HepG2 (cell line): ENCODE measurements around the gene AKR7A3. TPM values are rescaled to one million over a fixed set of nuclear protein-coding genes. Genes with fewer than 3 reads are reported as not detected.

ENCODE experiments used
- CBX1 ChIP-seq: IDR thresholded peaks from one replicate; pipeline ENCODE4 v1.6.1; 2016; ENCODE audit warnings: antibody characterized with exemption, low read depth
- HDAC2 ChIP-seq: sonication (generic); formaldehyde crosslinking; IDR thresholded peaks from 2 replicates; pipeline ENCODE4 v1.4.0; 2020; ENCODE audit warnings: missing genetic modification reagents
- KDM3A ChIP-seq: IDR thresholded peaks from 2 replicates; pipeline ENCODE4 v1.6.1; 2018; ENCODE audit warnings: low read depth, missing compliant biosample characterization
- MXD4 ChIP-seq: IDR thresholded peaks from 2 replicates; pipeline ENCODE4 v1.6.1; 2016; ENCODE audit warnings: mild to moderate bottlenecking, missing biosample characterization, missing genetic modification reagents
- NAIF1 ChIP-seq: sonication (generic); formaldehyde crosslinking; IDR thresholded peaks from 2 replicates; pipeline ENCODE4 v1.5.0; 2020; ENCODE audit warnings: mild to moderate bottlenecking, missing genetic modification reagents, borderline replicate concordance
- SMAD9 ChIP-seq: sonication (generic); formaldehyde crosslinking; IDR thresholded peaks from 2 replicates; pipeline ENCODE4 v1.5.1; 2020; ENCODE audit warnings: mild to moderate bottlenecking, missing genetic modification reagents
- TMF1 ChIP-seq: sonication (generic); formaldehyde crosslinking; IDR thresholded peaks from 2 replicates; pipeline ENCODE4 v1.8.1; 2022; ENCODE audit warnings: low read depth, missing genetic modification reagents
- TOPORS ChIP-seq: sonication (generic); formaldehyde crosslinking; IDR thresholded peaks from 2 replicates; pipeline ENCODE4 v1.8.0; 2023; ENCODE audit warnings: mild to moderate bottlenecking, missing genetic modification reagents
- ZBTB40 ChIP-seq, 2 experiments: fragments of 450-650 bp in 1 of 2; sonication (generic) in 1 of 2; formaldehyde crosslinking in 1 of 2; IDR thresholded peaks; 2 replicates each; pipeline versions ENCODE4 v1.6.1 to v1.8.0; 2016 to 2022; ENCODE audit warnings: antibody characterized with exemption in 1 of 2, mild to moderate bottlenecking in 1 of 2, missing genetic modification reagents in 1 of 2
- ZFP91 ChIP-seq: sonication (generic); formaldehyde crosslinking; IDR thresholded peaks from 2 replicates; pipeline ENCODE4 v1.9.0; 2022; ENCODE audit warnings: missing genetic modification reagents, mild to moderate bottlenecking, borderline replicate concordance
- ZHX1 ChIP-seq: sonication (generic); formaldehyde crosslinking; IDR thresholded peaks from 2 replicates; pipeline ENCODE4 v1.8.1; 2022; ENCODE audit warnings: low read depth, mild to moderate bottlenecking, missing genetic modification reagents
- ZNF138 ChIP-seq: sonication (generic); formaldehyde crosslinking; IDR thresholded peaks from 2 replicates; pipeline ENCODE4 v1.5.0; 2020; ENCODE audit warnings: mild to moderate bottlenecking, low read depth, missing genetic modification reagents
- ZNF430 ChIP-seq: sonication (generic); formaldehyde crosslinking; IDR thresholded peaks from 2 replicates; pipeline ENCODE4 v1.9.0; 2021; ENCODE audit warnings: mild to moderate bottlenecking, missing genetic modification reagents
- ZNF629 ChIP-seq: sonication (generic); formaldehyde crosslinking; conservative IDR thresholded peaks from 2 replicates; pipeline ENCODE4 v1.5.0; 2020; ENCODE audit warnings: missing genetic modification reagents
- ZNF878 ChIP-seq: sonication (generic); formaldehyde crosslinking; IDR thresholded peaks from 2 replicates; pipeline ENCODE4 v1.8.1; 2023; ENCODE audit warnings: mild to moderate bottlenecking, missing genetic modification reagents, moderate library complexity
- polyA plus RNA-seq, 8 experiments: library from polyadenylated mRNA; depleted of rRNA in 3 of 8; stranded (reverse) in 7 of 8; unstranded in 1 of 8; fragments of >200 nt; fragmentation: Illumina TruSeq in 4 of 8; extraction: Trizol in 4 of 8; gene quantifications; 2 replicates each; pipeline versions ENCODE4 v1.2.1 to v1.2.3, GENCODE V29; 2011 to 2016; ENCODE audit warnings: low read depth in 4 of 8, missing spikeins in 1 of 8, mixed read lengths in 1 of 8; ENCODE audit not compliant: insufficient read depth in 1 of 8
- total RNA-seq, 5 experiments: library from RNA; depleted of rRNA; stranded (reverse); fragments of >200 nt; fragmentation: Illumina TruSeq; extraction: Trizol; gene quantifications; 2 replicates each; pipeline ENCODE4 v1.2.3, GENCODE V29; 2016; ENCODE audit warnings: low read depth in 1 of 5

AKR7A3 gene
- total and polyA plus RNA-seq, 2 of the 13 experiments (the other 11 are each of a cell fraction or from before 2014, with no cell fraction given), result 0.58 to 1.00 TPM

- TF ChIP-seq NAIF1 (CRISPR knock-in tag) (no peak), KDM3A (CRISPR knock-in tag) (0 out of 2 replicates have a peak, but pooled peaks have one; percentile 26), ZNF629 (CRISPR knock-in tag) (no peak), CBX1 (no peak), ZHX1 (CRISPR knock-in tag) (0 out of 2 replicates have a peak, but pooled peaks have one; percentile 40), ZNF878 (CRISPR knock-in tag) (peak; percentile 45; the same call in 1 of the 2 replicates), HDAC2 (no peak), TOPORS (no peak), TMF1 (0 out of 2 replicates have a peak, but pooled peaks have one; percentile 76), SMAD9 (no peak), ZBTB40 (IDR thresholded peaks at IDR 0.05) (no peak), ZBTB40 (CRISPR knock-in tag; IDR thresholded peaks at IDR 0.05) (peak; percentile 66; the same call in 1 of the 2 replicates), MXD4 (CRISPR knock-in tag) (peak; percentile 53; the same call in 1 of the 2 replicates), ZFP91 (peak; percentile 39; the same call in 1 of the 2 replicates), ZNF138 (peak; percentile 61; the same call in 1 of the 2 replicates), ZNF430 (CRISPR knock-in tag) (no peak)
Observed at GRCh38 chr1:19311931-19312781, 23.6 kb upstream of the AKR7A3 start, which contains the start of the genes AKR7A2 and SLC66A1 (continued).
